SU-DHL-6 (cell line): Measurements from ENCODE around the gene WWP2.
"Not testable (repeated sequence)": the region's sequence is repeated elsewhere in the genome, so short reads cannot be mapped to it uniquely, and the experiment has no call there.

Source experiments
- H2AFZ ChIP-seq: fragments of 200-600 bp; sonication (generic); 2 replicates; pipeline ENCODE4 v1.6.1; 2014; ENCODE audit warnings: low read depth, mild to moderate bottlenecking, moderate library complexity, mixed read lengths, antibody characterized with exemption, low read length; ENCODE audit not compliant: severe bottlenecking
- H3F3A ChIP-seq: fragments of 200-600 bp; shearing (Covaris generic); 2 replicates; pipeline ENCODE4 v1.6.0; 2016; ENCODE audit warnings: antibody characterized with exemption, mild to moderate bottlenecking; ENCODE audit not compliant: insufficient read depth
- H3K27ac ChIP-seq: fragments of 200-600 bp; sonication (generic); 2 replicates; pipeline ENCODE4 v1.5.1; 2016; ENCODE audit warnings: low read depth, mild to moderate bottlenecking, low read length, moderate library complexity, mixed read lengths
- H3K27me3 ChIP-seq: fragments of 200-600 bp; sonication (generic), shearing (Covaris generic); 2 replicates; pipeline ENCODE4 v1.6.0; 2014; ENCODE audit warnings: mild to moderate bottlenecking, low read length
- H3K36me3 ChIP-seq: fragments of 200-600 bp; sonication (generic); 2 replicates; pipeline ENCODE4 v1.6.1; 2014; ENCODE audit warnings: mild to moderate bottlenecking, low read length, mixed read lengths
- H3K4me2 ChIP-seq: fragments of 300-600, 200-600 bp; shearing (Covaris generic), sonication (generic); 2 replicates; pipeline ENCODE4 v1.6.0; 2014; ENCODE audit warnings: low read length, low read depth, mild to moderate bottlenecking; ENCODE audit not compliant: poor library complexity, severe bottlenecking
- H3K4me3 ChIP-seq: fragments of 200-600 bp; sonication (generic); 2 replicates; pipeline ENCODE4 v1.5.1; 2014; ENCODE audit warnings: antibody characterized with exemption, low read length, mild to moderate bottlenecking, mixed read lengths; ENCODE audit not compliant: insufficient read depth, poor library complexity, severe bottlenecking
- H3K79me2 ChIP-seq: fragments of 200-600 bp; sonication (generic); 2 replicates; pipeline ENCODE4 v1.6.1; 2014; ENCODE audit warnings: mild to moderate bottlenecking, low read length, moderate library complexity; ENCODE audit not compliant: insufficient read depth
- H3K9ac ChIP-seq: fragments of 200-600 bp; sonication (generic); 2 replicates; pipeline ENCODE4 v1.7.0; 2014; ENCODE audit warnings: mild to moderate bottlenecking, low read length
- H3K9me2 ChIP-seq: fragments of 200-600 bp; sonication (generic); replicated peaks from 2 replicates; pipeline ENCODE4 v1.6.1; 2014; ENCODE audit warnings: low read length; ENCODE audit not compliant: insufficient read depth
- H3K9me3 ChIP-seq: fragments of 200-600 bp; sonication (generic); 2 replicates; pipeline ENCODE4 v1.6.1; 2014; ENCODE audit warnings: low read length, mixed read lengths; ENCODE audit not compliant: insufficient read depth
- H4K20me1 ChIP-seq: fragments of 200-600 bp; sonication (generic); 2 replicates; pipeline ENCODE4 v1.6.1; 2014; ENCODE audit warnings: low read depth, mild to moderate bottlenecking, antibody characterized with exemption, low read length, moderate library complexity, mixed read lengths
- CTCF ChIP-seq: fragments of 200-600 bp; sonication (generic); IDR thresholded peaks from one replicate; pipeline ENCODE4 v1.5.1; 2017; ENCODE audit warnings: antibody characterized with exemption, mild to moderate bottlenecking, low read length, moderate library complexity; ENCODE audit not compliant: insufficient read depth, poor library complexity, severe bottlenecking
- EZH2phosphoT487 ChIP-seq: fragments of 200-600 bp; sonication (generic), shearing (Covaris generic); conservative IDR thresholded peaks from 2 replicates; pipeline ENCODE4 v1.6.1; 2018; ENCODE audit warnings: mild to moderate bottlenecking, antibody characterized with exemption, low read length, moderate library complexity, mixed read lengths

Gene WWP2

DNA sequence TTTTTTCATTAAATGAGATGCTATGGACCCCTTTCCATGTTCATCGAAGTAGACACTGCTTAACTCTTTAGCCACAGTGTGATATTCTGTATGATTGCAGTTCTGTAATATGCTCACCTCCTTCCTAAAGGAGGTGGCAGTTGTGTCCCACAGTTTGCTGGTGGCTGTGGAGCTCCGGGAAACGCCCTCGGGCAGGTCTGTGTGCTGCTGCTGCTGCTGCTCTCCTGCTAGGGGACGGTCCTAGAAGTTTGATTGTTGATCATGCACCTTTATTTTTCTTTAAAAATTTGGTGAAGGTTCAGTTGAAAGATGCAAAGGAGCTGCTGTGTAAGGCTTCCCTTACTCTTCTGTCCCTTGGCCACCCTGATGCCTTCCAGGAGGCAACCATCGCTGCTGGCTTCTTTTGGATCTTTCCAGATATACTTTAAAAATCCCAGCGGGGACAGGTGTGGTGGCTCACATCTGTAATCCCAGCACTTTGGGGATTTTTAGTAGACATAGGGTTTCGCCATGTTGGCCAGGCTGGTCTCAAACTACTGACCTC is 180.6 kb downstream of the WWP2 start:
- no peak for TF ChIP-seq CTCF
- no peak for TF ChIP-seq EZH2phosphoT487
- no peak overlapping the region for H3K4me2 ChIP-seq

GRCh38 chr16:69943241-69944036 is 181.3 kb downstream of the WWP2 start:
- not testable (repeated sequence) for H3K27me3 ChIP-seq, H3K9me2 ChIP-seq, H4K20me1 ChIP-seq, H3F3A ChIP-seq, H3K9me3 ChIP-seq, H3K4me3 ChIP-seq, H3K36me3 ChIP-seq, H3K27ac ChIP-seq, H3K4me2 ChIP-seq, H3K79me2 ChIP-seq, H2AFZ ChIP-seq, H3K9ac ChIP-seq

More for the DNA sequence above, 180.6 kb downstream of the WWP2 start:
- H4K20me1 ChIP-seq: no peaks in the 10 kb centered on the region
- H3K9ac ChIP-seq: no peak overlapping the region
- no peak overlapping the region for H2AFZ ChIP-seq
- no peaks in the 10 kb centered on the region for H3F3A ChIP-seq
- H3K79me2 ChIP-seq: no peaks in the 10 kb centered on the region
- H3K27me3 ChIP-seq: no peaks in the 10 kb centered on the region
- H3K36me3 ChIP-seq: no peaks in the 10 kb centered on the region
- no peak overlapping the region for H3K4me3 ChIP-seq
- no peaks in the 10 kb centered on the region for H3K9me2 ChIP-seq
- H3K27ac ChIP-seq: no peak overlapping the region
- no peaks in the 10 kb centered on the region for H3K9me3 ChIP-seq

DNA sequence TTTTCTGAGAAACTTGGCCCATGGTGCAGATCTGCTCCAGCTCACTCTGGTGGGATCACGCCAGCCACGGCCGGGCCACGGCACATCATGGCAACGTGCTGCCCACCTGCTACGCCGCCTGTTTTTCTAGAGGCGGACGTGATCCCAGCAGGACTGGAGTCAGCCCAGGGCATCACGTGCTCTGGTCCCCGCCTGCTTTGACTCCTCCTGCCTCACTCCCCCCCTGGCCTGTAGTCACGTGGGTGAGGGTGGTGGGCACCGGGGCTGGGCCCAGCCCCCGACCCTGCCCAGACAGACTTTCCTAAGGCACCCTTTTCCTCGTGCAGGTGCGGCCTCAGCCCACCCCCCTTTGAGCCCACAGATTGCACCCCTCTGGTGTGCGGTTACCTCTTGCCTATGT is 188.3 kb downstream of the WWP2 start:
- H2AFZ ChIP-seq, H3K9ac ChIP-seq, H3K9me2 ChIP-seq, H3K27ac ChIP-seq, H3K9me3 ChIP-seq, H3K36me3 ChIP-seq, H3K4me3 ChIP-seq, H4K20me1 ChIP-seq, H3F3A ChIP-seq, H3K4me2 ChIP-seq, H3K27me3 ChIP-seq, H3K79me2 ChIP-seq: not testable (repeated sequence)

GRCh38 chr16:69951017-69951671 is 189.0 kb downstream of the WWP2 start, which contains the start of gene CLEC18A:
TSS of gene CLEC18A (plus strand) at chr16:69951334. CDS start at chr16:69951367, 33 bp downstream.
- not testable (repeated sequence) for H3K9me3 ChIP-seq, H3K27me3 ChIP-seq, H3K9me2 ChIP-seq, H3F3A ChIP-seq, H3K36me3 ChIP-seq, H3K79me2 ChIP-seq, H3K4me2 ChIP-seq, H4K20me1 ChIP-seq, H2AFZ ChIP-seq, H3K27ac ChIP-seq, H3K4me3 ChIP-seq, H3K9ac ChIP-seq

GRCh38 chr16:69951672-69952031 is 189.5 kb downstream of the WWP2 start:
- H3K9me2 ChIP-seq, H2AFZ ChIP-seq, H3K27me3 ChIP-seq, H3K36me3 ChIP-seq, H3K27ac ChIP-seq, H4K20me1 ChIP-seq, H3F3A ChIP-seq, H3K79me2 ChIP-seq, H3K9me3 ChIP-seq, H3K9ac ChIP-seq, H3K4me2 ChIP-seq, H3K4me3 ChIP-seq: not testable (repeated sequence)

- not testable (repeated sequence) for H2AFZ ChIP-seq, H3K27me3 ChIP-seq, H3K79me2 ChIP-seq, H3F3A ChIP-seq, H4K20me1 ChIP-seq, H3K27ac ChIP-seq, H3K36me3 ChIP-seq, H3K9me3 ChIP-seq, H3K9ac ChIP-seq, H3K4me3 ChIP-seq, H3K4me2 ChIP-seq, H3K9me2 ChIP-seq
Observed at GRCh38 chr16:69952116-69952515, 190.0 kb downstream of the WWP2 start.
